IPS-20b (cell line): Measurements from ENCODE around the gene MEGF9.
A peak's percentile ranks its signal among the peaks of the same experiment; 100 is the strongest.
"Not testable (repeated sequence)": the region's sequence is repeated elsewhere in the genome, so short reads cannot be mapped to it uniquely, and the experiment has no call there.

Experiments
- H3K27ac ChIP-seq: one replicate; pipeline ENCODE4 v1.5.1; 2013; ENCODE audit warnings: low read length
- H3K27me3 ChIP-seq: 2 replicates; pipeline ENCODE4 v1.6.1; 2013; ENCODE audit warnings: mild to moderate bottlenecking, low read length, inconsistent platforms; ENCODE audit not compliant: insufficient read depth
- H3K36me3 ChIP-seq: 2 replicates; pipeline ENCODE4 v1.6.1; 2013; ENCODE audit warnings: low read depth, mild to moderate bottlenecking, inconsistent platforms, low read length, moderate library complexity; ENCODE audit not compliant: insufficient read depth
- H3K4me1 ChIP-seq: 2 replicates; pipeline ENCODE4 v1.6.1; 2013; ENCODE audit warnings: mild to moderate bottlenecking, control low read depth, inconsistent platforms, low read length, moderate library complexity; ENCODE audit not compliant: insufficient read depth
- H3K4me3 ChIP-seq: 2 replicates; pipeline ENCODE4 v1.5.1; 2013; ENCODE audit warnings: mild to moderate bottlenecking, low read length, inconsistent platforms
- H3K9ac ChIP-seq: 2 replicates; pipeline ENCODE4 v1.6.1; 2013; ENCODE audit warnings: low read depth, mild to moderate bottlenecking, inconsistent platforms, low read length, moderate library complexity
- H3K9me3 ChIP-seq: 2 replicates; pipeline ENCODE4 v1.6.1; 2013; ENCODE audit warnings: mild to moderate bottlenecking, low read depth, low read length, inconsistent platforms; ENCODE audit not compliant: insufficient read depth

Gene MEGF9

DNA sequence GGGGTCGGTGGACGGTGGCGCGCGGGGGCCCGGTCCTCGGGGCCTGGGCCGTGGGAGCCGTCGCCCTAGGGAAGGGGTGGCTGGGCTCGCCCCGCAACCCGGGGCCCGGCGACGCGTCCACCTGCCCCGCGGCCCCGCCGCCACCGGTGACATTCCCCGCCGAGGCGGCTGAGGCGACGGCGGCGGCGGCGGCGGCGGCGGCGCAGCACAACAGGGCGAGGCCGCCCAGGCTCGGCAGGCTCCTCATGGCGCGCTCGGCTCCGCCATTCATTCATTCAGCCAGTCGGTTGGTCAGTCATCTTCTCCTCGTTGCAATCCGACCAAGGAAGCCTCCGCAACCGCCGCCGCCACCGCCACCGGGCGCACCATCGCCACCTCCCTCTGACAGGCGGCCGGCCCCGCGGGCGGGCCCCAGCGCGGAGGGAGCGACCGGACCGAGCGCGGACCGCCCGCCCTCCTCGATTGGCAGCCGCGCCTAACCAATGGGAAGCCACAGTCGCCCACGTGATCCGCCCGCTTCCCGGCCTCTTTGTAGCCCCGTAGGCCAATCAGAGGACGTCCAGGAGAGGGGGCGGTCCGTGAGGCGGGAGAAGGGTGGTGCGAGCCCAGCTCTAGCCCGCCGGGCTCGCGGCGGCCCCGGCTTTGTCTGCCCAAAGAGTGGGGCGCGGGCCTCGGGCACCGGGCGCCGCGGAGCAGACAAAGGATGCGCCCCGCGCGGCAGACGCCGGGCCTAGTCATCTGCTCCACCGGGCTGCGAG lies at the start of gene MEGF9:
MEGF9 (minus strand) TSS at position 383 of the 758 bp plus-strand sequence; CDS start at position 271, 112 bp downstream.
- H3K4me1 ChIP-seq: 0 out of 2 replicates have a peak, but pooled peaks cover 4% of the 10 kb centered on the region
- peaks cover 31% of the 10 kb centered on the region for H3K27me3 ChIP-seq
- peak within 1 kb of the TSS; percentile 82 for H3K4me3 ChIP-seq
- no peak within 1 kb of the TSS for H3K27ac ChIP-seq
- H3K9ac ChIP-seq: peak within 1 kb of the TSS; percentile 87
- H3K36me3 ChIP-seq: no peaks in the 10 kb centered on the region
- H3K9me3 ChIP-seq: no peaks in the 10 kb centered on the region

DNA sequence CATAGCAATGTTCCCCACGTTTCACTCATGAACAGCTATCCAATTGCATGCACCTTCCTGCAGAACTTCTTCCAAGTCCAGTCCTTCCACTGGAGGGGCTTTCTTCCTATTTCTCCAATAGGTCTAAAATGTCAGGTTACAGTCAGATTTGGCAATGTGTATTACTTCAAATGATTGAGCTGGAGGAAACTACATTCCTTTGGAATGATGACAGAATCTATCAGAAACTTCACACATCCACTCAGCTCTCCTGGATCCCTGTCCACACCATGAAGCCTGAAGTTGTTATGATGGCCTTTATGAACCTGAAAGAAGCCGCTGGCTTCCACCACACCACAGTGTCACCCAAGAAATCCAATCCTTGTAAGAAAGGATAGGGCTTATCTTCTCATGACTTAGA lies 46.7 kb upstream of the MEGF9 start:
- H3K9ac ChIP-seq: no peak overlapping the region
- no peak overlapping the region for H3K27ac ChIP-seq
- H3K27me3 ChIP-seq: no peaks in the 10 kb centered on the region
- H3K4me1 ChIP-seq: no peaks in the 10 kb centered on the region
- peaks cover 79% of the 10 kb centered on the region for H3K36me3 ChIP-seq
- no peaks in the 10 kb centered on the region for H3K9me3 ChIP-seq
- no peak overlapping the region for H3K4me3 ChIP-seq

DNA sequence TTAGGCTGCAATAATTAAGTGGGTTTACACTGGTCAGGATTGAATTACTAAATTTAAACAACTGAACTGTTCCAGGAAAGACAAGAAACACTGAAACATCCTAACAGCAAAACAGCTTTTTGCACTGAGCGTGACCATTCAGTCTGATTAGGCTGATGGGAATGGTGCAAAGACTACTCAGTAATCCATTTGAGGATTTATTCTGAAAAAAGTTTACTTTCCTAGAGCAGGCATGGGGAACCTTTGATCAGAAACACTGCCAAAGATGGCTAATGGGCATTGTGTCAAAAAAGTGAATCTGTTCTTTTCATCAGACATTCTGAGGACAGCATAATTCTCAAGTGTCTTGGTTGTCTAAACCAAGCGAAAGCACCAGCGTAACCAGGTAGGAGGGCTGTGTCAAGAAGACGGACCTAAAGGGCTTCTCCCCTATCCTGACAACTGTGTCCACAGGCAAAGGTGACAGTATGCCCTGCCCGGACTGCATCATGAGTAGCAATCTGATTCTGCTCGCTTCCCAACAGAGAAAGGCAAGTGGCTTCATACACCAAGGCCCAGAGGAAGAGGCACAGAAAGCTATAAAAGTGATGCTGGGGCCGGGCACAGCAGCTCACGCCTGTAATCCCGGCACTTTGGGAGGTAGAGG lies 45.6 kb upstream of the MEGF9 start:
- no peak overlapping the region for H3K4me3 ChIP-seq
- no peak overlapping the region for H3K9ac ChIP-seq
- H3K4me1 ChIP-seq: no peaks in the 10 kb centered on the region
- no peaks in the 10 kb centered on the region for H3K9me3 ChIP-seq
- no peak overlapping the region for H3K27ac ChIP-seq
- H3K27me3 ChIP-seq: no peaks in the 10 kb centered on the region
- H3K36me3 ChIP-seq: peaks cover 70% of the 10 kb centered on the region

DNA sequence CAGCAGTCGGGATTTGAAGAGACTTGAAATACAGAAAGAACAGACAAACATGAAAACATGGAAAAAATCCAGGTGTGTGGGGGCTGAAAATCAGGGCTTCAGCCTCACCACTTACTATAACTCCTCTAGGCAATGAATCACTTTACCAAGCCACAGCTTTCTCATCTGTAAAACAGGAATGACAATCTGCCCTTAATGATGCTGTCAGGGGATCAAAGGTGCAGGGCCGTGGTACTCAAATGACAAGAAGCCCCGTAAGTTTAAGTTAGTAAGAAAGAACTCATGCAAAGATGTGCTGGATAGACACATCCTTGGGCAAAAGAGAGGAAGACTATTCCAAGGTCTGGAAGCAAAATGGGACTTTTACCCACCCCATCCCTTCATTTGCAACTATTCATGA lies 44.3 kb upstream of the MEGF9 start:
- H3K27me3 ChIP-seq: no peaks in the 10 kb centered on the region
- H3K4me1 ChIP-seq: no peaks in the 10 kb centered on the region
- peaks cover 56% of the 10 kb centered on the region for H3K36me3 ChIP-seq
- H3K4me3 ChIP-seq: no peak overlapping the region
- no peak overlapping the region for H3K27ac ChIP-seq
- H3K9ac ChIP-seq: no peak overlapping the region
- H3K9me3 ChIP-seq: no peaks in the 10 kb centered on the region

DNA sequence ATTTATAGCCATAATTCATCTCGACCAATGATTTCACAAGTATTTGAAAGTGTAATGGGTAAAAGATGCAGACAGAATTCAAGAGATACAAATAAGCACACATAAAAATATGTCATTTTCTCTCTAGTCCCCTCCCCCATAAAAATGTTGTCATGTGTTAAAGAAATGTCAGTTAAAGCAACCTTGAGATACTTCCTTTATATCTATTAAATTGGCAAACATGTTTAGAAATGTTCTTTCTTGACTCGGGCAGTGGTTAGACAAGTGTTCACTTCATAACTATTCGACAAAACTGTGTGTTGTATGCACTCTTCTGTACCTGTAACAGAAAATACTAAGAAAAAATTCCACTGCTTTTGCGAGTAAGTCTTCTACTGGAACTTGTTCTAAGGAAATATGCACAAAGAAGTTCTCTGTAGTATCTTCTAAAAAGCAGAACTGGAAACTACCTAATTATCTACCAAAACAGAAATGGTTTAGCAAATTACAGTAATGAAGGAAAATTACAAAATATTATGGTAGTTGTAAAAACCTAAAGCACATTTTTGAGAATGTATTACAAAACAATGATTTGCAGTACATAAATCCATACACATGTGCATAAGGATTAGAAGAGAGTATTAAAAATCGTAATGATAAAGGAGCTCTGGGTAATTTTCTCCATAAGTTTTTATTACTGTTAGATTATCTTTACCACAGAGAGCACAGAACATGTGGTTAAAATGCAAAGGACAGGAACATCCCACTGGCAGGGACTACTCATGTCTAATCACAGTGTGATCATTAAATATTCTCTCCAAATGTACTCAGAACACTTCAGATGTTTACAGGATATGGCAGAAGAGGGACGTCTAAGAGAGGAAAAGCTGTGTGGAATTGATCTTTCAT lies 43.0 kb upstream of the MEGF9 start:
- no peaks in the 10 kb centered on the region for H3K27me3 ChIP-seq
- no peaks in the 10 kb centered on the region for H3K9me3 ChIP-seq
- no peak overlapping the region for H3K9ac ChIP-seq
- H3K27ac ChIP-seq: no peak overlapping the region
- H3K4me1 ChIP-seq: no peaks in the 10 kb centered on the region
- peaks cover 43% of the 10 kb centered on the region for H3K36me3 ChIP-seq
- no peak overlapping the region for H3K4me3 ChIP-seq

DNA sequence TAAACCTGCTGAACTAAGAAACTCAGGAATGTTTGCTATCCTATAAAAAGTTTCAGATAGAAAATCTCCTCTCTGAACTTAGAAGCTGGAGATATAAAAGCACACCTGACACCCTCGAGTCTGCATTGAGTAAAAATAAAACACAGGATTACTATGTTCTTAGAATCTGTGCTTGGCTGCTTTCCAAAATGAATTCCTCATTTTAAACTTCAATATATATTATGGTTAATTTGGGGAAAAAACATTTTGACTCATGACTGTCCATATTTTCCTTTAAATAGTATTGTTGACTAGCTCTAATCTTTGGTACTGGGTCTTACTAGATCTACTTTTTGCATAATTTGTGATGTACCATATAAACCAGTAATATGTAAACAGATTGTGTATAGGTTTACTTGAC lies 42.3 kb upstream of the MEGF9 start:
- Histone ChIP-seq H3K4me1 (no peaks in the 10 kb centered on the region), H3K9me3 (no peaks in the 10 kb centered on the region), H3K4me3 (no peak overlapping the region), H3K36me3 (peaks cover 38% of the 10 kb centered on the region; the same call in 1 of the 2 replicates), H3K9ac (no peak overlapping the region), H3K27me3 (no peaks in the 10 kb centered on the region), H3K27ac (no peak overlapping the region)

DNA sequence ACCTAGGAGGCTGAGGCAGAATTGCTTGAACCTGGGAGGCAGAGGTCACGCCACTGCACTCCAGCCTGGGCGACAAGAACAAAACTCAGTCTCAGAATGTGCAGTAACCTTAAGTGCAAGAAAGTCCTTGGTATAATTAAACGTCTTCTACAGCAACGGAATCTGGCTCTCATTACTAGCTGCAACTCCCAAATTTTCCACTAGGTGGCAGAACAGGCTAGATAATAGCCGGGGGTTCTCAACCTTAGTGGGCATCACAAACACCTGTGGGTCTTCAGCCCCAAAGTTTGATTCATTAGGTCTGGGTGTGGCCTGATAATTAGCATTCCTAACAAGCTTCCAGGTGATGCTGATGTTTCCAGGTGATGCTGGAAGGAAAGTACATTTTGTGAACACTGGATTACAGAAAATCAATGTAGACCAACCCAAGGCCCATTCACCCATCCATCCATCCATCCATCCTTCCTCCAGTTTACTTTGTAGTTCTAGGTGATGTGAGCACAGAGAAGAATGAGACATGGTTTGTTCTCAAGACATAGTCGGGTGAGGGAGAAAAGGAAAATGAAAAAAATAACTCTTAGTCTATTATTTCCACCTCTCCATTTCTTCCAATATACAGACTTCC lies 41.7 kb upstream of the MEGF9 start:
- H3K27me3 ChIP-seq: no peaks in the 10 kb centered on the region
- no peaks in the 10 kb centered on the region for H3K9me3 ChIP-seq
- H3K9ac ChIP-seq: no peak overlapping the region
- no peak overlapping the region for H3K27ac ChIP-seq
- peaks cover 32% of the 10 kb centered on the region; the same call in 1 of the 2 replicates for H3K36me3 ChIP-seq
- no peaks in the 10 kb centered on the region for H3K4me1 ChIP-seq
- no peak overlapping the region for H3K4me3 ChIP-seq

DNA sequence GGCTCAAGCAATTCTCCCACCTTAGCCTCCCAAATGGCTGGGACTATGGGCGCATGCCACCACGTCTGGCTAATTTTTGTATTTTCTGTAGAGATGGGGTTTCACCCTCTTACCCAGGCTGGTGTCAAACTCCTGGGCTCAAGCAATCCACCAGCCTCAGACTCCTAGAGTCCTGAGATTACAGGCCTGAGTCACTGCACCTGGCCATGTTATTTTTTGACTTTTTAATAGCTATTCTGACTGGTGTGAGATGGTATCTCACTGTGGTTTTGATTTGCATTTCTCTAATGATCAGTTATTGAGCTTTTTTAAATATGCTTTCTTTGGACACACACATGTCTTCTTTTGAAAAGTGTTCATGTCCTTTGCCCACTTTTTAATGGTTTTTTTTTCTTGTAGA lies 40.8 kb upstream of the MEGF9 start:
- no peaks in the 10 kb centered on the region for H3K9me3 ChIP-seq
- H3K4me3 ChIP-seq: no peak overlapping the region
- H3K27me3 ChIP-seq: no peaks in the 10 kb centered on the region
- no peak overlapping the region for H3K27ac ChIP-seq
- H3K36me3 ChIP-seq: peaks cover 24% of the 10 kb centered on the region; the same call in 1 of the 2 replicates
- H3K9ac ChIP-seq: no peak overlapping the region
- H3K4me1 ChIP-seq: no peaks in the 10 kb centered on the region

DNA sequence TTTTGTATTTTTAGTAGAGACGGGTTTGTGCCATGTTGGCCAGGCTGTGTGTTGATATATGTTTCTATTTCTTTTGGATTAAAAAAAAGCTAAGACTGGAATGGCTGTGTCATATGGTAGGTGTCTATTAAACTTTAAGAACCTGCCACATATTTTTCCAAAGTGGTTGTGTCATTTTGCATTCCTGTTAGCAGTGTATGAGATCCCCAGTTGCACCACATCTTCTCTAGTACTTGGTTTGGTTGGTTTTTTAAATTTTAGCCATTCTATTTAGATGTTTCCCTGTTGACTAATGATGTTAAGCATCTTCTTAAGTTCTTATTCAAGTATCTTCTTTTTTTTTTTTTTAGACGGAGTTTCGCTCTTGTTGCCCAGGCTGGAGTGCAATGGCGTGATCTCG lies 36.2 kb upstream of the MEGF9 start:
- Histone ChIP-seq H3K9me3 (no peaks in the 10 kb centered on the region), H3K27ac (no peak overlapping the region), H3K36me3 (no peaks in the 10 kb centered on the region), H3K27me3 (no peaks in the 10 kb centered on the region), H3K4me3 (no peak overlapping the region), H3K4me1 (no peaks in the 10 kb centered on the region), H3K9ac (no peak overlapping the region)

DNA sequence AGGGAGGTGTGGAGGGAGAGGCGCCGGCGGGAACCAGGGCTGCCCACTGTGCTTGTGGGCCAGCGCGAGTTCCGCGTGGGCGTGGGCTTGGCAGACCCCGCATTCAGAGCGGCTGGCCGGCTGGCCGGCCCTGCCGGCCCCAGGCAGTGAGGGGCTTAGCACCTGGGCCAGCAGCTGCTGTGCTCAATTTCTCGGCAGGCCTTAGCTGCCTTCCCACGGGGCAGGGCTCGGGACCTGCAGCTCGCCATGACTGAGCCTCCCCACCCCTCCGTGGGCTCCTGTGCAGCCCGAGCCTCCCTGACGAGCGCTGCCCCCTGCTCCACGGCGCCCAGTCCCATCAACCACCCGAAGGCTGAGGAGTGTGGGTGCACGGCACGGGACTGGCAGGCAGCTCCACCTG lies 32.1 kb upstream of the MEGF9 start:
- H3K36me3 ChIP-seq, H3K27me3 ChIP-seq, H3K9me3 ChIP-seq, H3K9ac ChIP-seq, H3K4me1 ChIP-seq, H3K4me3 ChIP-seq, H3K27ac ChIP-seq: not testable (repeated sequence)

DNA sequence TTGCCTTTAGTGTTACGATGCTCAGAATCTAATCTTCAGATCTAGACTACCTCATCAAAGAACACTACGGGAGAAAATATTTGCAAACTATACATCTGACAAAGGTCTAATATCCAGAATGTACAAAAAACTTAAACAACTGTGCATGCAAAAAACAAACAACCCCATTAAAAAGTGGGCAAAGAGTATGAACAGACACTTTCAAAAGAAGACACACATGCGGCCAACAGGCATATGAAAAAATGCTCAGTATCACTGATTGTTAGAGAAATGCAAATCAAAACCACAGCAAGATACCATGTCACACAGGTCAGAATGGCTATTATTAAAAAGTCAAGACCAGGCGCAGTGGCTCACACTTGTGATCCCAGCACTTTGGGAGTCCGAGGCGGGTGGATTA lies 31.0 kb upstream of the MEGF9 start:
- no peaks in the 10 kb centered on the region for H3K36me3 ChIP-seq
- no peaks in the 10 kb centered on the region for H3K27me3 ChIP-seq
- no peak overlapping the region for H3K9ac ChIP-seq
- H3K9me3 ChIP-seq: no peaks in the 10 kb centered on the region
- H3K27ac ChIP-seq: no peak overlapping the region
- H3K4me1 ChIP-seq: no peaks in the 10 kb centered on the region
- no peak overlapping the region for H3K4me3 ChIP-seq
